ENCODE measurements around the gene CEP70.

- TF ChIP-seq CTCF (IDR thresholded peaks at IDR 0.05) (no peak), POLR2A (IDR thresholded peaks at IDR 0.05) (no peak)
These were observed 121.8 kb downstream of the CEP70 start for GRCh38 chr3:138472141-138472825.

Data from thyroid gland (tissue), 4 donors.